Measurements from ENCODE around the gene FARS2.
"Not testable (repeated sequence)": the region's sequence is repeated elsewhere in the genome, so short reads cannot be mapped to it uniquely, and the experiment has no call there.

FARS2 gene

DNA sequence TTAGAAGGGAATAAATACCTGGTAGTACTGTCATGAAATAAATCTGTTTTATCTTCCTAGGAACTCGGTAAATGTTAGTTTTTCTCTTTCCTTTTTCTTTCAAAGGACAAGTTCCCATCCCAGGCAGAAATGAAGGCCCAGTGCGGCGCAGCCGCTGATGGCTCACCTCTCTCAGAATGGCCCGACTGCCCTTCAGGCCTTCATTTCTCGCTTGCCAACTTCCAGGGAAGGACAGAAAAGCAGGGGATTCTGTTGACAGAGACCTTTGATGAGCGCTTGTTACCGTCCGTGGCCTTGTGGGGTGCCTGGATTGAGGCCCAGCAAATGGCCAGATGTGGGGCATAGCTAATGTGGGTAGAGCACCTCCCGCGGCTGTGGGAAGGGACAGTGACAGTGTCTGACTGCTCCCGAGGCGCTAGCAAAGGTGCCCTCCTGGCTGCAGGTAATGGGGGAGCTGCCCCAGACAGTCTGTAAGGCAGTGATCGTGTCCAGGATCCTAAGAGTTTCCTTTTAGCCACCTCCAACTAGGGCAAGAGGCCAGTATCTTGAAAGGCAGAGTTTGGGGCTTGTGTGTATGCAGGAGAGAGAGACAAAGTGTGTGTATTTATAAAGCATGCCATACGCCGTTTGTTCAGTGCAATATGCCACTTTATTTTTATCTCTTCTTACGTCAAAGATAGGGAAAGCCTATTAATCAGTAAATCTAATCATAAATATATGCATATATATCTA is 391.3 kb downstream of the FARS2 start:
- DNase-seq, result no peak

DNA sequence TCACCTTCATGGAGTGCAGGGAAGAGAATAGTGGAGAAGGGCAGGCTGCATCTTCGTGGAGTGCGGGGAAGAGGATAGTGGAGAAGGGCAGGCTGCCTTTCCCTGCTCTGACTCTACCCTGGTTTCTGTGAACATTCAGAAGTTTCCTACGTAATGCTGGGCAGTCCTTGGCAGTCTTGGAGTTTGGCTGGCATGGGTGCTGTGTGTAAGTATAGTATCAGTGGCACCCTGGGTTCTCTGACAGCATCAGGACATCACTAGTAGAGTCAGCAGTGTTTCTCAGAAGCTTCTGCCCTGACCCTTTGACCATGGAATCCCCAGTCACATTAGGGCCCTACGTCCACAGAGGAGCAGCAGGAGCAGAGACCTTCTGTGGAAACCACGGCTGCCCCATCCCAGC is 392.5 kb downstream of the FARS2 start:
- no peak for DNase-seq

DNA sequence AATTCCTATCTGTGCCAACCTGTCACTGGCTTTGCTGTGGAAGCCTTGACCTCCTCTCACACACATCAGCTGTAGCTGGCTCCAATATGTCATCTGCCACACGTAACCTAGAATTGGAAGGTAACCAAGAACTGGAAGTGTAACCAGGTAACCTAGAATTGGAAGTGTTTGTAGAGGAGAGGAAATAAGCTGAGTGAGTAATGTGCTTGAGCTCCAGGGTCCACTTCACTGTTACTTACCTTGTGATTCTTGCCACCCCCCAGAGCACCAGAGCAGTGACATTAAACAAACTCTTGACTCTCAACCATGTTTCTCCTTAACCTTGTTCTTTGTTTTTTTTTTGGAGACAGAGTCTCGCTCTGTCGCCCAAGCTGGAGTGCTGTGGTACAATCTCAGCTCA is 394.9 kb downstream of the FARS2 start:
- no peak for DNase-seq

DNA sequence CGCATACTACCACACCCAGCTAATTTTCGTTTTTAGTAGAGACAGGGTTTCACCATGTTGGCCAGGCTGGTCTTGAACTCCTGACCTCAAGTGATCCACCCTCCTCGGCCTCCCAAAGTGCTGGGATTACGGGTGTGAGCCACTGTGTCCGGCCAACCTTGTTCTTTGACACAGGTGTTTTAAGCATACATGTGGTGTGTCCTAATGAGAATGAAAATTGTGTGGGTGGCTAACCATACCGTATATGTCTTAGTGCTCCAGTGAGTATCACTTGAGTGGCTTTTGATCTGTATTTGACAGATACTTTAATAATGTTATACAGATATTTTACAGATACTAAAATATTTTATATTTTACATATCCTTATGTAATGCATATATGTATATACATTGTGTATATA is 395.4 kb downstream of the FARS2 start:
- DNase-seq, result not testable (repeated sequence)

DNA sequence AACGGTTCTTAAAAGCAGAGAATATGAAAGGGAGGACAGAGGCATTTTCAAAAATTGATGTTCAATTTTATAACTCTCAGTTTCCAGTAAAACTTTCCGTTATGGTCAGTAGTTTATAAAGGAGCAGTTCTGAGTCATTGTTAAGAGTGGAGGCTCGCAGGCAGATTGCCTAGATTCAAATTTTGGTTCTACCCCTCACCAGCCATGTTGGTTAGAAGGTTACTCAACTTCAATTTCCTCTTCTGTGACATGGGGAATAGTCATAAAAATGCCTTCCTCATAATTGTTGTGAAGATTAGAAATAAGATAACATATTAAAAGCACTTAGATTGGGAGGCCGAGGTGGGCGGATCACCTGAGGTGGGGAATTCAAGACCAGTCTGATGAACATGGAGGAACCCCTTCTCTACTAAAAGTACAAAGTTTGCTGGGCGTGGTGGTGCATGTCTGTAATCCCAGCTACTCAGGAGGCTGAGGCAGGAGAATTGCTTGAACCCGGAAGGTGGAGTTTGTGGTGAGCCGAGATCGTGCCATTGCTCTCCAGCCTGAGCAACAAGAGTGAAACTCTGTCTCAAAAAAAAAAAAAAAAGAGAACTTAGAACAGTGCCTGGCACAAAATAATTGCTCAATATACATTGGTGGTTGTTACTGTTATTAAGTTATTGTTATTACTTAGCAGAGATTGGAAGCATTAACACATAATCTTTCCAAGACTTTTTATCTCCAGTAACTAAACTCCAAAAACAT is 396.5 kb downstream of the FARS2 start:
- no peak for DNase-seq

DNA sequence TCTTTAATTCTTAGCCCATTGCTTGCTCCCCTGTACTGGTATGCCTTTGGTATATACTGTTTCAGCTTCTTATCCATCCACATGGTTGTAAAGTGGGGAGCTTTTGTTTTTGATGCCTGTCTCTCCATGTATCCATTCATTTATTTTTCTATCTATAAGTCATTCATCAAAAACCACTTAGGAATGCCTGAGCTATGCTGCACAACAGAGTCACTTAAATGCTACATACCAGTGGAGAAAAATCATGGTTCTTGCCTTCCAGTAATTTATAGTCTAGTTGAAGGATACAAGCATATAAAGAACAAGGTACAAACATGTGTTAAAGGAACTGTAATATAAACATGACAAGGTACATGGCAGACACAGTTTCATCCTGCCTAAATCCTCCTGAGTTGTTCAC is 398.2 kb downstream of the FARS2 start:
- DNase-seq, result no peak

DNA sequence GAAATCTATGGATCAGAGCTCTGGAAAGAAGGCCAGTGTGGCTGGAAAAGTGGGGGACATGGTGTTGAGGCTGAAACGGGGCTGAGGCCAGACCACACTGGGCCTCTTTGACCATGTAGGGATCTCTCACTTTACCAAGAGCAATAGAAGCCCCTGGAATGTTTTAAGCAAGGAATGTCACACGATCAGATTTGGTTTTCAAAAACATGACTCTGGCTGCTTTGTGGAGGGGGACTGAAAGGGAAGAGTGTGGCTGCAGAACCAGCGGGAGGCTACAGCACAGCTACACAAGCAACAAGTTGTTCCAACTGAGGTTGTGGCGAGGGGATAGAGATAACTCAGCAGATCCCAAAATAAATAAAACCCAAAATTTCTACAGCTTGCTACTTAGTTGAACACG is 399.5 kb downstream of the FARS2 start:
- DNase-seq, result no peak

DNA sequence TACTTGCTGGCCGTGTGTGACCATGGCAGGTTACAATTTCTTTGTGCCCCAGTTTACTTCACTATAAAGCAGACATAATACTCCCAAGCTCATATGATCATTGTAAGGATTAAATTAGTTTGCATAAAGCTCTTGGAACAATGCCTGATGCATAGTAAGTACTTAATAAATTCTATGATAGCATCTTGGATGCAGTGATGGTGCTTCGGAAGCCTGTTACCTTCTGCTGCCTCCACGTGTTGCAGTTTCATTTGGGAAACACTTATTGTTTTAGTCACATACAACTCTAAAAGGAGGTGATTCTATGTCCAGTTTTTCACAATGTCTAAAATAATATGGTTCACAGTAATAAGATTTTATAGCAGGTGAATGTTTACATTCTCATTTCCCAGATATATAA is 401.5 kb downstream of the FARS2 start:
- DNase-seq, result no peak

DNA sequence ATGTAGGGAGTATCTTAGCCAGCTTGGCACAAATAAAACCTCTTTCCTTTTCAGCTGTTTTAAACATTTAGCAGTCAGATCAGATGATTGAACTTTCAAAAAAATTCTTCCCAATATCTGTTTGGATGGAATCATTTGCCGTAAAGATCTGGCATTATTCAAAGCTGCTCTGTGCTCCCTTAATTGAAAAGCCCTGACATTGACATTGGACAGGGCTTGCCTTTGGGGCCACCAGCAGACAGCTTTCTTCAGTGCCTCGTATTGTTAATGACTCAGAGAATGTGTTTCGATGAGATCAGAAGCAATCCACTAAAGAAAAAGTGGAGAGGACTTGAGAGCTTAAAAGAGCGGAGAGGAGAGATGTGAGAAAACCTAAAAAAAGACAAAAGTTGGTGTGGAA is 401.9 kb downstream of the FARS2 start:
- no peak for DNase-seq

DNA sequence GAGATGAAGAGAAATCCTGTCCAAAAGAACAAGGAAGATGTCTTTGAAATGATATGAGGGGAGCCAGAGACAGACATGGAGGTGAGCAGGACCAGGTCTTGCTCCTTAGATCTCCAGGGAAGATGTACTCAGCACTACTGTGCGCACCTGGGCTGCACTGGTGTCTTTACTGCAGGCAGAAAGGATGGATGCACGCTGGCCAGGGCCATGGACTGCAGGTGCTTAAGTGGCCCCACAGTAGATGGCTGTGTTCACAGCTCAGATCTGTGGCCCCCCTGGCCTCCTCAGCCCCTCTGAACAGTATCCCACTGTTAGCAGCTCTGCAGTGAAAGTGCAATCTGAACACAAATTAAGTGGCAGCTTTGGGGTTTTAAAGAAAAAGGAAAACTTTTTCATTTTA is 402.4 kb downstream of the FARS2 start:
- DNase-seq, result no peak

DNA sequence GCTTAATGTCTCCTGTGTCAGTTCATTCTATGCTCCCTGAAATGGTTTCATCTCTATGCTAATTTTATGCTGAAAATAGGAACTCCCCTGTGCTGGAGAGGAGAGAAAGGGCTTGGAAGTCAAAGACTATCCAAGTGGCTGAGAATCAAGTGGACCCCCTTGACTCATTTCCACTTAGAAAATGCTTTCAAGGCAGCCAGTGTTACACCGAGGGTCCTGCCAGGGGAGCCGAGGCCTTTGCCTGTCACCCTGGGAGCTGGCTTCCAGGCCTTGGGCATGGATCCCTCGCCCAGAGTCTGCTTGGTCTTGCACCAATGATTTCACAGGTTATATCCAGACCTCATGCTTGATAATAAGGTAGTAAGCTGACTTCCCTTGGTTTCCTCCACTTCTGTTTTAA is 402.8 kb downstream of the FARS2 start:
- no peak for DNase-seq

DNA sequence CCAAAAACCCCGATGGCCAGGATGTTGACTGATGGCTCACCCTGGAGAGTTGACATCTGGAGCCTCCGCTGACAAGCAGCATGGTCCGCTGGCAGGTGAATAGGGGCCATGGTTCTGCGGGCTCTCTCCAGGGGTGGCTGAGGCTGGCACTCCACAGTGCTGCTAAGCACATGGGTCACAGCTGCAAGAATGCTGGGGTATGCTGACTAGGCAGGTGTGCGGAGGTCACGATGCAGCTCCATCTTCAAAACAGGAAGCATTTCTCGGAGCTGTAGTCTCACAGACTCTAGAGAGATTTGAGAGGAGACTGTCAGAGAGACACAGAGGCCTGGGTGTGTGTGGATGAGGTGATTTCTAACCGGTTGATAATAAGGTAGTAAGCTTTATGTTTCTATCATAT is 403.9 kb downstream of the FARS2 start:
- no peak for DNase-seq

DNA sequence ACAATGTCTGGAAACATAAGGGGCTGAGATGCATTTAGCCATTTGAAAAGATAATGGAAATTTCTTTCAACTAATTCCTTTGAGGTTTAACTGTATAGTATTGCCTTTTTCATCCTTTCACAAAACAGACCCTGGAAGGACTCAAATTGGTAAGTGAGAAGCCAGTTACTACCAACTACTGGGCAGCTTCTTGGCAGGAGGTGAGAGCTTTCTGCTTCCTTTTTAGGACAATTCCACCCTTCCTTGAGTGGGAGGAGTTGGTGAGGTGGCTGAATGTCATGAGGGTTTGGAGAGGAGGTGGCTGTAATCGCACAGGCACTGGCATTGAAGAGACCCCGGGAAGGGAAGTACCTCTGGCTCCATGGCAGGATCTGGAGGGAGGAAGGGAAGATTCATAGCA is 404.4 kb downstream of the FARS2 start:
- no peak for DNase-seq

DNA sequence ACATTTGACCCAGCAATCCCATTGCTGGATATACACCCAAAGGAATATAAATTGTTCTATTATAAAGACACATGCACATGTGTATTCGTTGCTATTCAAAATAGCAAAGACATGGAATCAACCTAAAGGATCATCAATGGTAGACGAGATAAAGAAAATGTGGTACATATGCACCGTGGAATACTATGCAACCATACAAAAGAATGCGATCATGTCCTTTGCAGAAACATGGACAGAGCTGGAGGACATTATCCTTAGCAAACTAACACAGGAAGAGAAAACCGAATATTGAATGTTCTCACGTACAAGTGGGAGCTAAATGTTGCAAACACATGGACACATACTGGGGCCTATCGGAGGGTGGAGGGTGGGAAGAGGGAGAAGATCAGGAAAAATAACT is 405.4 kb downstream of the FARS2 start:
- DNase-seq, result no peak

DNA sequence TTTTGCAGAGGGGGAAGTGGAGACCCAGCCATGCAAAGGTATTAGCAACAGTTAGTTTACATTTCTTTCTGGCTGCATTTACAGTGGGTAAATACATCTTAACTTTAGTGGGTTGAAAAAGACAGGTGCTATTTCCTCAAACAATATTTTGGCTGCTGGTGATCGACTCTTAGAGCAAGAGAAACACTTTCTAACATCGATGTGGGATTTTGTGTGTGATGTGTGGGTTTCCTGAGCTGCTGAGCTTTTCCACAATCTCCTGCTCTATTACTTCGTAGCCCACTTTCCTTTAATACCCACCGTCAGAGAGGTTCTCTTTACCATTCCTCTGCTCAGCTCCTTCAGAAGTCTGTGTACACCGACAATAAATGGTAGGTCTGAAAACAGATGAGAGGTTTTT is 406.4 kb downstream of the FARS2 start:
- DNase-seq, result no peak

DNA sequence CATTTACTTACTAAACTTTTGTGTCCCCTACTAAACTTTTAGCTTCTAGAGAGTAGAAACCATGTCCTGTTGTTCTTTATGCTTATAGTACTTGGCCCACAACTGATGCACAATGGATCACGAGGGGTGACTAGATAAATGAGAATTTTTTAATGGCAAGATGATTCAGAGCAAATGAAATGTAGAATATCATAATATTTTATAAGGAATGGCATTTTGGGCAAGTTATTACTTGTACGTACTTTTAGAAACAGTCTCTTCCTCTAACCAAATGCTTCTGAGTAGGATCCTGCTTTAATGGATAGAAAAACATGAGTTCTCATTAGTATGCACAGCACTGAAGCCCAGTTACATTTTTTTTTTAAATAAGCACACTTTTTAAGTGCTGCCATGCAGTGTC is 409.1 kb downstream of the FARS2 start:
- no peak for DNase-seq

DNA sequence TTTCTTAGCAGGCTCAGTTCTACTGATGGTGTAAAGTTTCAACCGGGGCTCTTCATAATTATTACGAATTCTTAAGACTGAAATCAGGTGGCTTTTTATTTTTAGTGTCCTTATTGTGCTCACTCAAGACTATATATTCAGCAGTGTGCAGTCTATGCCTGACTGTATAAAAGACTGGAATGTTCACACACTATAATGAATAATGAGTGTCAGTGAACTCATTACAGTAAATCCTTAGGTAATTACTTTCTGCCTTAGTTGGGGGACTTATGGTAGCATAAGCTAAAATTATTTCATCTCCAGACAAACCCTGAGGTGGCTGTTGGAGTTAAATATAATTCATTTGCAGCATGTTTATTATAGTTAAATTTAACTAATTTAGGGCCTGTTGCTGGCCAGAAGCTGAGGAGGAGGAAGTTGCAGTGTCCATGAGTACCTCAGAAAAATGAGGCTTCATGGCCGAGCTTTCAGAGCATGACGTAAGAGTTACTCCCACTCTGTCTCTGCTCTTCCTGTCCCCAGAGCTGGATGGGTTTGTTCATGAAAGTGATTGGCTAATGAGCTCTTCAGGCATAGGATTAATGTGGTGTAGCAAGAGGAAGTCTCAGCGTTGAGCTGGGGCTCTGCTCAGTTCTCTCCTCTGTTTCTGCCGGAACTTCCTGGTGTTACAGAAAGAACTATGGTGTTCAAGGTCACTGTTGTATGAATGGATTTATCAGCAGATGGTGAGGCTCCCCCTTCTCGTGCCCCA is 409.7 kb downstream of the FARS2 start:
- DNase-seq, result no peak

DNA sequence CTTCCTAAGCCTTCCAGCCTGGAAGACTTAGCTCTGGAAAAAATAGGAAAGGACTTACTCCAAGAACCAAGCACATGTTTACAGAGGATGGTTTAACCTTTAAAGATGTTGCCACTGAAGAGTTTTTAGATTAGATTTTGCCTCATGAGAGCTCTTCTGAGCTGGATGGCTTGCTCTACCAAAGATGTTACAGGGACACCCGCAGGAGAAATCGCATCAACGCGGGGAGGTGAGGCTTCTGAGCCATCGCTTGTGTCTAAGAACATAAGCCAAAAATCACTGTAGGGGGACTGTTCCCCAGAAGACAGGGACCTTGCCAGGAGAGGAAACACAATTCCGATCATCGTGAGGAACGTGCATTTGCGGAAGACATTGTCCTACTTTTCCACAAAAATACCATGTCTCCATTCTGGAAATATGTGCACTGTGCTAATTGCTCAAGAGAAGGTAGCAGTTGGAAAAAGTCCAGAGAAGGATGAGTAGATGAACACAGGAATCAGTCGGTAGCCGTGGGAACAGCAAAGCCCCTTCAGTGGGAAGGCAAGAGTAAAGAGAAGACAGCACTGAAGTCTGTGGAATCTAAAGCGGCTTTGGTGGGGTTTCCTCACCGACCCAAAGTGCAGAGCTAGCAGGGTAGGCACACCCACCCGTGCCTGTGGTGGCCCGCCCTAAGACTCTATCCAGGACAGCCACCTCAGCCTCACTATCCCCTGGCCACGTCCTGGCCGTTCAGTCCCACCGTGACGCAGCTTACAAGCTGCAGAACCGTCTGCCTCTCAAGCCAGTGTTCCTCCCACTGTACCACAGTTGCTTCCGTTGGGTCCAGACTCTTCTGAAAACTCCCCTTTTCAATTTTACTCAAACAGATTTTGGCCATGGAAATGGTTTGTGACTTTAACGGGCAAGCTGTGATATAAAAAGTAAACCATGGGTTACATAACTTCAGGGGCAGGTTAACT is 410.6 kb downstream of the FARS2 start:
- DNase-seq, result no peak

DNA sequence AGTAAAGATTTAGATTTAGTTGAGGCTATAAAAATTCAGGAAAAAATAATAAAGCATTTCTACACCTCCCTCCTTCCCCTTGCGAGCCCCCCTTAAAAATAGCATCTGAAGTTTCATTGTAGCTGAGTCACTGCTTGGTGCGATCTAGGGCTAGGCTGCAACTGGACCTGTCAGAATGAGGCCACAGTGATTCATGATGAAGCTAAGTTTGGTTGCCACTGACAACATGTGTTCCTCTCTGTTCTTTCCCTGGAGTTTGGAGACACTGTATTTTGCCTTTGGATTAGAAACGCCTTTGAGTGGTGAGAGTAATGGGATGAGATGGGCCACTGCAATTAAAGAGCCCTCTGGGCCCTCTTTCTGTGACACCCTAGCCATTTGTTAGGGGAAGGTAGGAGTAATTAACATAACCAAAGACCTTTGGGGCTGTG is 411.3 kb downstream of the FARS2 start:
- peak; percentile 72 for DNase-seq

DNA sequence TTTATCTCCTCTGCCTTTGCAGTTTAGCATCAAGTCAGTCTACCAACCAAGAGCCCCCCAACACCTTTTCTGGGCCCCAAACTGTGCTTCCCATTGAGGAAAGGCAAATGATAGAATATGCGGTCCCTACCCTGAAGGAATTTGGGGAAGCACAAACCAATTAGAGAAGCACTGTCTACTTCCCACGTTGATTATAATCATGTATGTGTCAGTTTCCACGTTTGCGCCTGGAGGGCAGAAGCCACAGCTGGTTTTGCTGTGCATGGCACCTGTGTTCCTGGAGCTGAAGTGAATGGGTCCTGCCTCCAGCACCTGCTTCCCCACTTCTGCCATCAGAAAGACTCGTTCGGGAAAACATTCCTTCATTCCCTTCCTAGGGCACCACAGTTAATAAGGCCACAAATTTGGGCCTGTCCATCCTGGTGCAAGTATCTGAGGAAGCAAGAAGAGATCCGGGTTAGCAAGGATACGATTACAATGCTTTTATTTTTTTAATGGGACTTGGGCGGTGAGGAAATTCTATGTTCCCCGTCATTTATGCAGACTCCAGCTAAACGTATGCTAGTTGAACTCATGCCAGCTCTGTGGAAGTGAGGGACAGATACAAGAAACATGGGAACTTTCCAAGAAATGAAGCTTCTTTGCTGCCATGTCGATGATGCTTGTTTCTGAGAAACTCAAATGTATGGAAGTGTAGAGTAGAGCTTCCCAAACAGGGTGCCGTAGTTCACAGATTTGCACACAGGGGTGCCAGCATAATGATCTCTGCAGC is 411.9 kb downstream of the FARS2 start:
- no peak for DNase-seq

DNA sequence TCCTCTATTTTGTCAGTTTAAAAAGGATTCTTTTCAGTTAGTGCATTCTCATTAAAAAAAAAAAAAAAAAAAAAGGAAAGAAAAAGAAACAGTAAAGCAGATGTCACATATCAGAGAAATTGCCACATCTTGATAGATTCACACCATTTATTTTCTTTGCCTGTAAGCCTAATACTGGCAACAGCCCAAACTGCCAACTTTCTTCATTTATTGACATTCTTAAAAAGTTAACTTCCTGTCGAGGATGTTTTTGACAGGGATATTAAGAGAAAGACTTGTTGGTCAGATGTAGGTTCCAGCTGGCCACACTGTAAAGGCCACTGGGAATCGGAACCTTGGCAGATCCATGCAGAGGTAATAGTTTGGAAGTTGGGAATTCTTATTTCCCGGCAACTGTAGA is 412.8 kb downstream of the FARS2 start:
- no peak for DNase-seq

DNA sequence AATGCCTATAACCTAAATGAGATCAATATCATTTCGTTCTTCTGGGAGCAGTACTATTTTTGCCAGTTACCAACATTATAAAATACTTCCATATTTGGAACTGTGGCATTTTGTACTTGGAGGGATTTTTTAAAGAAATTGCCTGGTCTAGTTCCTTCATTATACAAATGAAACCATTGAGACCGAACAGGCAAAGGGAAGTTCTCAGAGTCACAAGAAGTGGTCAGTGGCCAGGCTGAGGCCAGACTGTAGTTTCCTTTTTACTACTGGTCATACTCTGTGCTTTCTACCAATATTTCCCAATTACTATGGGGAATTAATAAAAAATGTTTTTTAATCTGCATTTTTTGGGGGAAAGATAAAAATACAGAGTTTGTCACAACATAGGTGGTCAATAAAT is 413.4 kb downstream of the FARS2 start:
- no peak for DNase-seq
